GM10248 (cell line): ENCODE data around the gene ETHE1.

Experiments
- CTCF ChIA-PET: fragments of 300-600 bp; sonication (Branson Sonifier 250); formaldehyde crosslinking; extraction: SDS; loops from one replicate; lab custom pipeline; 2021; ENCODE audit warnings: antibody characterized with exemption; lab: Yijun Ruan, JAX
- POLR2A ChIA-PET: fragments of 350-650 bp; sonication (Branson Sonifier 250); formaldehyde crosslinking; extraction: SDS; loops from one replicate; lab custom pipeline; 2020; ENCODE audit warnings: antibody characterized with exemption; lab: Yijun Ruan, JAX
- DNase-seq: peaks from one replicate; pipeline ENCODE4 v3.0.0; 2012; ENCODE audit errors: extremely low spot score
- TF ChIP-seq, protein P1 (sequence below): IDR thresholded peaks from 2 replicates; pipeline ENCODE4 v1.5.1; 2012; ENCODE audit warnings: mild to moderate bottlenecking, low read depth; ENCODE audit errors: extremely low read depth, missing control alignments, control extremely low read depth

The ETHE1 gene

GRCh38 chr19:43466793-43467192, 60.2 kb downstream of the ETHE1 start:
- ChIA-PET POLR2A (no interaction called here), CTCF (interaction anchor here (0.7 to 12.1 kb wide), 5 partner anchors 20 to 54 kb away, joined by 3 to 88 read pairs (median 3); partner anchors contain the start of gene PHLDB3)
- no peak for DNase-seq
- TF ChIP-seq, protein P1, sequence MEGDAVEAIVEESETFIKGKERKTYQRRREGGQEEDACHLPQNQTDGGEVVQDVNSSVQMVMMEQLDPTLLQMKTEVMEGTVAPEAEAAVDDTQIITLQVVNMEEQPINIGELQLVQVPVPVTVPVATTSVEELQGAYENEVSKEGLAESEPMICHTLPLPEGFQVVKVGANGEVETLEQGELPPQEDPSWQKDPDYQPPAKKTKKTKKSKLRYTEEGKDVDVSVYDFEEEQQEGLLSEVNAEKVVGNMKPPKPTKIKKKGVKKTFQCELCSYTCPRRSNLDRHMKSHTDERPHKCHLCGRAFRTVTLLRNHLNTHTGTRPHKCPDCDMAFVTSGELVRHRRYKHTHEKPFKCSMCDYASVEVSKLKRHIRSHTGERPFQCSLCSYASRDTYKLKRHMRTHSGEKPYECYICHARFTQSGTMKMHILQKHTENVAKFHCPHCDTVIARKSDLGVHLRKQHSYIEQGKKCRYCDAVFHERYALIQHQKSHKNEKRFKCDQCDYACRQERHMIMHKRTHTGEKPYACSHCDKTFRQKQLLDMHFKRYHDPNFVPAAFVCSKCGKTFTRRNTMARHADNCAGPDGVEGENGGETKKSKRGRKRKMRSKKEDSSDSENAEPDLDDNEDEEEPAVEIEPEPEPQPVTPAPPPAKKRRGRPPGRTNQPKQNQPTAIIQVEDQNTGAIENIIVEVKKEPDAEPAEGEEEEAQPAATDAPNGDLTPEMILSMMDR, result no peak

GRCh38 chr19:43465468-43466120, 61.4 kb downstream of the ETHE1 start, which contains the start of gene LYPD3:
Gene LYPD3 (minus strand): TSS chr19:43465608. CDS start chr19:43465571, 37 bp downstream.
- POLR2A ChIA-PET, result no interaction called here
- DNase-seq, result no peak
- CTCF ChIA-PET, result interaction anchor here (0.7 to 12.1 kb wide), 4 partner anchors 19 to 54 kb away, joined by 3 to 88 read pairs (median 5); partner anchors contain the start of gene PHLDB3
- TF ChIP-seq, protein P1, result no peak

DNA sequence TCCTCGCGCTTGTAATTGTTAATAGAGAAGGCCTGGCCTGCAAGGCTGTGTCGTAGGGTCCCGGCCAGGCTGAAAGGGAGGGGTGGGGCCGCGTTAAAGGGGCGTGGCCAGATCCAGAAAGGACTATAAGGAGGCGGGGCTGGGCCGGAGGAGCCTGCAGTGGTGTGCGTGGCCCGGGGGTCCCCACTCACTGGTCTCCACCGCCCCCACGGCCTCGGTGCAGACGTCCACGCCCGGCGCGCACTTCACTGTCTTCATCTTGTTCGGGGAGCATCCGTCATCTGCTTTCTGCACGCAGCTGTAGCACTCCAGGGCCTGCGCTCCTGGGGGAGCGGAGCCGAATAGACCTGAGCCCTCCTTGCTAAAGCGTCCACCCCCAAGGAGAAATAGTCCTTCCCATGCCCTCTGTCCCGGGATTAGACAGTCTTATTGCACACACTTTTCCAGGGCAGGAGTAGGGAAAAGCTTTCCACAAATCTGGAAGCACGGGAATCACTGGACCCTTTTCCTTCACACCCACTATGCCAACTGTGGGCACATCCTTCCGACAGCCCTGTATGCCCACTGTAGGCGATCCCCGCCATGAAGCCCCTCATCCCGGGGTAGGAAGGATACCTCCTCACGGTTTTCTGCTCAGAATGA, 62.7 kb downstream of the ETHE1 start:
- CTCF ChIA-PET, result interaction anchor here (0.8 to 12.1 kb wide), 9 partner anchors 10 to 130 kb away, joined by 3 to 88 read pairs (median 6); no protein-coding TSS in a partner anchor
- TF ChIP-seq, protein P1, result no peak
- peak; percentile 83 for DNase-seq
- POLR2A ChIA-PET, result interaction anchor here (0.6 to 1.7 kb wide), 3 partner anchors 40 to 150 kb away, joined by 3 to 5 read pairs (median 3); partner anchors contain the start of genes IRGQ and ZNF576

DNA sequence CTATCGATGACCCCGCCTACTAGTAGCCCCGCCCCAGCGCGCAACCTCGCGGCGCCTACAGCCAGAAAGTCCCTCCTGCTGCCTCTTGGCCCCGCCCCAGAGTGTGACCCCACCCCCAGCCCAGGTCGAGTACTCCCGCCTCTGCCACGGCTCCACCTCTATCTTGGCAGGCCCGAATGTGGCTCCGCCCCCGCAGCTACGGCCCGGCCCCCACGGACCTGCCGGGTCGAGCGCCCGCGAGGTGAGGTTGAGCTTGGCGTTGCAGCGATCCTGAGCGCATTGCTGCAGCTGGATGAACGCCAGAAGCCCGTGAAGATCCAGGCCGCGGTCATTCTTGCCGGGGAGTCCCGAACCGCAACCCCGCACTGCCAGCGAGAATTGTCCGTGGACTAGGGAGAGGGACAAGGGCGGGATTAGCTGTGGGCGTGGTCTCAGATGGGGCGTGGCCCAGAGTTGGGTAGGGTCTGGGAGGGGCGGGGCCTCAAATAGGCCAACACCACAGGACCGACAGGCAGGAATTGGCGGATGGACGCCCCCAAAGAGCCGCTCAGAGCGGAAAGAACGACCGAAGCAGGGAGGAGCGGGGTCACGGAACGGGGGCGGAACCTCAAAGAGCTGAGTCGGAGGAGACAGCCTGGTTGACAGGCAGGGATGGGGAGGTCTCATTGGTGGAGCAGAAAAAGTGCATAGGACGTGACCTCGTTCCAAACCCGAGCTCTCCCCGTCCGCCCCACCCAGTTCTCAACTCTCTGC, 63.4 kb downstream of the ETHE1 start:
- peak; percentile 99 for DNase-seq
- ChIA-PET POLR2A (interaction anchor here (0.5 to 1.7 kb wide), 9 partner anchors 9 to 291 kb away, joined by 3 to 7 read pairs (median 5); partner anchors contain the start of genes IRGQ, SMG9 and ZNF576), CTCF (interaction anchor here (0.8 to 12.1 kb wide), 10 partner anchors 11 to 131 kb away, joined by 3 to 88 read pairs (median 5); no protein-coding TSS in a partner anchor)
- TF ChIP-seq, protein P1, result no peak

DNA sequence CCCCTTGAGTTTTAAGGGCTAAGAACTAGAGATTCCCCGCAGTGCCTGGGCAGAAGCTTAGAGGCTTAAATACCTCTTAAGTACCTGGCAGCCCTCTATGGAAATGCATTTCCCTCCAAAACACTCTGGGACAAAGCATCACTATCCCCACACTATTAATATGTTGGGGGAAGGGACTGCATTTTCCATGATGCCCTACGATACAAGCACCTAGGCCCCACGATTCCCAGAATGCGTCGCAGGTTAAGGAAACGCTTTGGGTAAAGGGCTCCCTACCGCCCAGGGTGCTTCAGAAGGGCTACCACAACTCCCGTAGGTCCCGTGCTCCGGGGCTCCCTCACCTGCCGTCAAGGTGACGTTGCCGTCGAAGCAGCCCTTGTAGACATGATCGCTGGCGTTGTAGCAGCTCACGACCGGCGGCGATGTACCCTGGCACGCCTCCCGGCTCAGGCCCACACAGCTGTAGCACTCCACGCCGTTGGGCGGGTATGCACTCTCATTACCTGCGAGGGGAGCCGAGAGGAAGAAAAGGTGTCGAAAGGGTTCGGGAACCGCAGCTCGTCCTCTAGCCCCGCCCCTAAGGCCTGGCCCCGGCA, 64.1 kb downstream of the ETHE1 start:
- TF ChIP-seq, protein P1, result no peak
- CTCF ChIA-PET, result interaction anchor here (0.8 to 12.1 kb wide), 8 partner anchors 11 to 132 kb away, joined by 3 to 88 read pairs (median 6); no protein-coding TSS in a partner anchor
- POLR2A ChIA-PET, result interaction anchor here (0.5 to 1.7 kb wide), 7 partner anchors 9 to 292 kb away, joined by 3 to 7 read pairs (median 5); partner anchors contain the start of genes IRGQ, SMG9 and ZNF576
- DNase-seq, result no peak
